PC-9 (cell line): ENCODE data around the gene C11orf65. TPM values are rescaled to one million over a fixed set of nuclear protein-coding genes. Genes with fewer than 3 reads are reported as not detected.

Experiments used
- BruUV-seq: library from RNA; stranded (reverse); fragments of 400-500 nt; replicated peaks from 2 replicates; lab custom pipeline; 2021; lab: Mats Ljungman, UMichigan
- CTCF ChIA-PET: fragments of 300-600 bp; sonication (Branson Sonifier 250); formaldehyde crosslinking; loops from one replicate; lab custom pipeline; 2022; ENCODE audit warnings: antibody characterized with exemption; lab: Charles Lee
- POLR2A ChIA-PET: fragments of 300-600 bp; sonication (Branson Sonifier 250); formaldehyde crosslinking; loops from one replicate; lab custom pipeline; 2022; ENCODE audit warnings: antibody characterized with exemption; ENCODE audit not compliant: unreplicated experiment; lab: Charles Lee
- DNase-seq, 2 experiments: peaks; one replicate each; pipeline versions ENCODE4 v3.0.0 to v3.0.0-alpha.2; 2015 to 2022; ENCODE audit warnings: mixed read lengths in 1 of 2
- H2AFZ ChIP-seq: fragments of 200-600 bp; sonication (generic); 2 replicates; pipeline ENCODE4 v1.8.1; 2017; ENCODE audit warnings: antibody characterized with exemption
- H3F3A ChIP-seq: fragments of 200-600 bp; sonication (generic); 2 replicates; pipeline ENCODE4 v1.8.1; 2017; ENCODE audit warnings: antibody characterized with exemption, mild to moderate bottlenecking, low read depth; ENCODE audit not compliant: insufficient read depth
- H3K27ac ChIP-seq: fragments of 200-600 bp; sonication (generic); 2 replicates; pipeline ENCODE4 v1.6.1; 2016; ENCODE audit warnings: mixed run types
- H3K27me3 ChIP-seq: fragments of 200-600 bp; sonication (generic); 2 replicates; pipeline ENCODE4 v1.6.1; 2016; ENCODE audit warnings: low read depth, mixed run types; ENCODE audit not compliant: insufficient read depth
- H3K36me3 ChIP-seq: fragments of 200-600 bp; sonication (generic); 2 replicates; pipeline ENCODE4 v1.6.1; 2016; ENCODE audit warnings: low read depth, mixed run types
- H3K4me1 ChIP-seq: fragments of 200-600 bp; sonication (generic); replicated peaks from 2 replicates; pipeline ENCODE4 v1.6.1; 2016; ENCODE audit warnings: mixed run types; ENCODE audit not compliant: insufficient read depth
- H3K4me2 ChIP-seq: fragments of 200-600 bp; sonication (generic); 2 replicates; pipeline ENCODE4 v1.6.1; 2017; ENCODE audit warnings: mixed run types
- H3K4me3 ChIP-seq: fragments of 200-600 bp; sonication (generic); 2 replicates; pipeline ENCODE4 v1.6.1; 2016; ENCODE audit warnings: mixed run types
- H3K79me2 ChIP-seq: fragments of 200-600 bp; sonication (generic); 2 replicates; pipeline ENCODE4 v1.6.1; 2017; ENCODE audit warnings: low read depth, mixed run types
- H3K9me2 ChIP-seq: fragments of 200-600 bp; sonication (generic); 2 replicates; pipeline ENCODE4 v1.8.1; 2017; ENCODE audit warnings: mild to moderate bottlenecking; ENCODE audit not compliant: insufficient read depth
- H3K9me3 ChIP-seq: fragments of 200-600 bp; sonication (generic); 2 replicates; pipeline ENCODE4 v1.8.1; 2016; ENCODE audit warnings: low read depth; ENCODE audit not compliant: insufficient read depth
- H4K20me1 ChIP-seq: fragments of 200-600 bp; sonication (generic); 2 replicates; pipeline ENCODE4 v1.8.1; 2017; ENCODE audit not compliant: insufficient read depth
- EZH2 ChIP-seq: fragments of 200-600 bp; sonication (generic); IDR thresholded peaks from 2 replicates; pipeline ENCODE4 v1.8.0; 2017; ENCODE audit warnings: antibody characterized with exemption, low read depth
- intact Hi-C: fragments of 100-400 bp; cut with micrococcal nuclease; formaldehyde crosslinking; loops from one replicate; pipeline ENCODE4 v1.10.0; 2022; ENCODE audit not compliant: unreplicated experiment
- total RNA-seq: library from RNA; stranded (reverse); gene quantifications from 2 replicates; pipeline ENCODE4 v1.2.3, GENCODE V29; 2021
- TF ChIP-seq, protein P1 (sequence below): fragments of 200-600 bp; sonication (generic); conservative IDR thresholded peaks from 2 replicates; pipeline ENCODE4 v1.6.1; 2017; ENCODE audit warnings: mixed run types, antibody characterized with exemption, mild to moderate bottlenecking, moderate library complexity

C11orf65 gene
- total RNA-seq, 1 experiment from 2014 or later = 1.7 TPM

DNA sequence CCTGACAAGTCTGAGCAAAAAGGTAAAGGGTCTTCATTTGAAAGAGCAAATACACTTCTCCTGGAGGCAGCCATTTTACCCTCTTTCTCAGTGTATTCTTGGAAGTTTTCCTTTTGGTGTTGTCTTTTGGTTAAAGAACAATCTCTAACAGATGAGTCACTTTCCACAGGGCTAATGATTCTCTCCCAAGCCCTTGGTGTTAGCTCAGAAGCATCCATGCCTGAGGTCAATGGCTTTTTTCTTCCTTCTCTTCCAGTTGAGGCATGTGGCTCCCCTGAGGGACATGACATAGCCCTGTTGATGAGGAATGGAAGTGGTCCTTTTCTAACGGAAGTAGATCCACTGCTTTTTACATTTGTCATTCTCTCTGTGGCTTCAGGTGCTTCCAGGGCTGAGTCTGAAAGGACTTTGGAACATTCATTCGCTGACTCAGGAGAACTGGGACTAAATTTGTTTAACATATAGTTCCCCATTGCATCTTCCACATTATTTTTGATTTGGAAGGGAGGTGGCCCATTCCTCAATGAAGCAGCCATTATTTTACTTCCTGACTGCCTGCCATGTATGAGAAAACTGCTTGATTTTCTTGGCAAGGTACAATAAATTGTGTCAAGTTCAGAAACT lies 44.6 kb upstream of the C11orf65 start:
- DNase-seq = no peak
- no peaks in the 10 kb centered on the region for H3K4me1 ChIP-seq
- TF ChIP-seq, protein P1, sequence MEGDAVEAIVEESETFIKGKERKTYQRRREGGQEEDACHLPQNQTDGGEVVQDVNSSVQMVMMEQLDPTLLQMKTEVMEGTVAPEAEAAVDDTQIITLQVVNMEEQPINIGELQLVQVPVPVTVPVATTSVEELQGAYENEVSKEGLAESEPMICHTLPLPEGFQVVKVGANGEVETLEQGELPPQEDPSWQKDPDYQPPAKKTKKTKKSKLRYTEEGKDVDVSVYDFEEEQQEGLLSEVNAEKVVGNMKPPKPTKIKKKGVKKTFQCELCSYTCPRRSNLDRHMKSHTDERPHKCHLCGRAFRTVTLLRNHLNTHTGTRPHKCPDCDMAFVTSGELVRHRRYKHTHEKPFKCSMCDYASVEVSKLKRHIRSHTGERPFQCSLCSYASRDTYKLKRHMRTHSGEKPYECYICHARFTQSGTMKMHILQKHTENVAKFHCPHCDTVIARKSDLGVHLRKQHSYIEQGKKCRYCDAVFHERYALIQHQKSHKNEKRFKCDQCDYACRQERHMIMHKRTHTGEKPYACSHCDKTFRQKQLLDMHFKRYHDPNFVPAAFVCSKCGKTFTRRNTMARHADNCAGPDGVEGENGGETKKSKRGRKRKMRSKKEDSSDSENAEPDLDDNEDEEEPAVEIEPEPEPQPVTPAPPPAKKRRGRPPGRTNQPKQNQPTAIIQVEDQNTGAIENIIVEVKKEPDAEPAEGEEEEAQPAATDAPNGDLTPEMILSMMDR = no peak
- no peak for TF ChIP-seq EZH2
- no TSS peak for BruUV-seq
- H3K36me3 ChIP-seq = peaks cover 31% of the 10 kb centered on the region
- CTCF ChIA-PET = no interaction called here
- intact Hi-C loops = no loop called here
- no peaks in the 10 kb centered on the region for H4K20me1 ChIP-seq
- no peaks in the 10 kb centered on the region for H3K27me3 ChIP-seq
- H3F3A ChIP-seq = no peaks in the 10 kb centered on the region
- no peak overlapping the region for H3K27ac ChIP-seq
- H3K9me3 ChIP-seq = no peaks in the 10 kb centered on the region
- H2AFZ ChIP-seq = no peak overlapping the region
- H3K79me2 ChIP-seq = no peaks in the 10 kb centered on the region
- H3K4me3 ChIP-seq = no peak overlapping the region
- no peak overlapping the region for H3K4me2 ChIP-seq
- POLR2A ChIA-PET = interaction anchor here (0.6 kb wide), 1 partner anchor 25 kb away, joined by 6 read pairs; no protein-coding TSS in a partner anchor
- no peaks in the 10 kb centered on the region for H3K9me2 ChIP-seq

DNA sequence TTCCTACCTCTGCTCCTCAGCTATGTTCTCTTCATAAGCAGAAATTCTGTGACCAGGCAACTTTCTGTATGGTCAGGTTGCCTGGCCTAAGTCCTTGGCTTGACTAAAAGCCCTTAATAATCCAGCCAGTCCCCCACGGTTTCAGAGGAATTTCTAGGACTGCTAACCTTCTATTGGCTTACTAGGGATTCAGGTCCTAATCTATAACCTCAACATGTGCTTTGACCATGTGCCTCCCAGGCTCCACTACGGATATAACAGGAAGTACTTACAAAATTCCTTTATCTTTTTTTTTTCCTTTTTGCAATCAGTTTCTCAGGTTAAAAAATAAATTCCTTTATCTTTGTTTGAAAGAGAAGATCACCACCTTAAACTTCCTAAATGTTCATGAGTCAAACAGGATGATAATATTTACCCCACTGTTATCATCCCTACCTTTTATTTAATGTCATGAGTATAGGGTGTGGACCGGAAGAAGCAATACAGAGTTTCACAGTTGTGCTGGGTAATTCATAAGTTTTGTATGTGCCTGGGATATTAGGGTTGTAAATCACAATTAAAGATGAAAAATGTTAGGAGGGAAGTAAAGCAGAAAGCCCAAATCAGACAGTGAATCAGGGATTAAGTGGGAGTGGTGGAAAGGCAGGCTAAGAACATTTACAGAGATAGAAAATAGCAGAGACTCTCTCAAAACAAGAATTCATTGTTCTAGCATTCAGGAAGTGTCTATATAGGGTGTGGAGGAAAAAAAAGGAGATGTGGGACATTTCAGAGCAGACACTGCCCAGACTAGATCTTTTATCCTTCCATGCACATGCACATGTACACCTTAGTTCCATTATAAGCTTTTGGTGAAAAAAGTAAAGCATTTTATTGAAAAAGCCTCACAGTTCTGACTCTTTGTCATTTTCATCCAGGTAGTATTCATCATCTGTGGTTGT lies 41.6 kb upstream of the C11orf65 start:
- no TSS peak for BruUV-seq
- H3K9me2 ChIP-seq = no peaks in the 10 kb centered on the region
- H2AFZ ChIP-seq = no peak overlapping the region
- H3K4me2 ChIP-seq = no peak overlapping the region
- intact Hi-C loops = no loop called here
- H3K79me2 ChIP-seq = no peaks in the 10 kb centered on the region
- TF ChIP-seq, protein P1 = no peak
- no peak for TF ChIP-seq EZH2
- H4K20me1 ChIP-seq = no peaks in the 10 kb centered on the region
- H3K4me3 ChIP-seq = no peak overlapping the region
- H3K36me3 ChIP-seq = peaks cover 17% of the 10 kb centered on the region; the same call in 1 of the 2 replicates
- H3K27me3 ChIP-seq = no peaks in the 10 kb centered on the region
- H3K9me3 ChIP-seq = no peaks in the 10 kb centered on the region
- CTCF ChIA-PET = no interaction called here
- peaks cover 3% of the 10 kb centered on the region; the same call in 1 of the 2 replicates for H3F3A ChIP-seq
- POLR2A ChIA-PET = no interaction called here
- H3K27ac ChIP-seq = no peak overlapping the region
- no peaks in the 10 kb centered on the region for H3K4me1 ChIP-seq
- DNase-seq = no peak

DNA sequence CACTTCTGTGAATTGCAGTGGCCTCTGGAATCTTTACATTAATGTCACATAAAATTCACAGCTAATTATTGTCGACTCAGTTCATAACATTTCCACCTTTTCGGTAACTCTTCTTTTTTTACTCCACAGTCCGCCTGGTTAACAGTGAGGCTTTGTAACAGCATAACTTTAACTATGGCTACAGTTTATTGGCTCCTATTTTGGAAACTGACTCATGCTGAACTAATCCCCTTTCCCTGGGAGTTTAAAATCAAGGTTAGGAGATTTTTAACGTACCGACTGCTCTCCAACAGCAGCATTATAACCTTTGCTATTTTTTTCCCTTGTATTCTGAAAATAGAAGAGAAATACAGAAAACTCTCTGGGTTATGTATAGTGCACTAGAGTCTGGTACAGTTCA lies 34.1 kb upstream of the C11orf65 start:
- H3K9me2 ChIP-seq = no peaks in the 10 kb centered on the region
- BruUV-seq = no TSS peak
- no peak overlapping the region for H3K4me3 ChIP-seq
- no peak for TF ChIP-seq EZH2
- TF ChIP-seq, protein P1 = no peak
- H3K27me3 ChIP-seq = no peaks in the 10 kb centered on the region
- no peak overlapping the region for H3K27ac ChIP-seq
- ChIA-PET CTCF (no interaction called here), POLR2A (no interaction called here)
- peaks cover 4% of the 10 kb centered on the region for H3K79me2 ChIP-seq
- intact Hi-C loops = no loop called here
- H3K4me1 ChIP-seq = peaks cover 10% of the 10 kb centered on the region
- H4K20me1 ChIP-seq = no peaks in the 10 kb centered on the region
- DNase-seq = no peak
- H3K4me2 ChIP-seq = no peak overlapping the region
- H3K36me3 ChIP-seq = no peaks in the 10 kb centered on the region
- H3F3A ChIP-seq = peaks cover 20% of the 10 kb centered on the region
- no peaks in the 10 kb centered on the region for H3K9me3 ChIP-seq
- H2AFZ ChIP-seq = no peak overlapping the region
